Keratinocyte (primary cell): Measurements from ENCODE around the gene E2F1. TPM values are rescaled to one million over a fixed set of nuclear protein-coding genes. Genes with fewer than 3 reads are reported as not detected.

Experiments
- DNase-seq: peaks from one replicate; pipeline ENCODE4 v3.0.0-alpha.2; 2011; ENCODE audit warnings: low read depth, missing footprints, low spot score
- FAIRE-seq: peaks from 2 replicates; lab custom pipeline; 2011; peaks lifted over from hg19 to GRCh38; lab: Jason Lieb, UNC
- H2AFZ ChIP-seq: 2 replicates; pipeline ENCODE4 v1.6.0; 2012; ENCODE audit warnings: low read length, control low read depth, inconsistent platforms; ENCODE audit not compliant: control insufficient read depth
- H3K27ac ChIP-seq: 2 replicates; pipeline ENCODE4 v1.5.1; 2011; ENCODE audit warnings: low read length; ENCODE audit not compliant: control insufficient read depth, insufficient read depth
- H3K27me3 ChIP-seq: 3 replicates; pipeline ENCODE4 v1.6.0; 2011; ENCODE audit warnings: low read length; ENCODE audit not compliant: control insufficient read depth, insufficient read depth; ENCODE audit errors: extremely low read depth
- H3K36me3 ChIP-seq, 2 experiments: 2 replicates in 1 of 2; 3 replicates in 1 of 2; pipeline ENCODE4 v1.5.1; 2011; ENCODE audit warnings: low read length in 2 of 2, mild to moderate bottlenecking in 1 of 2; ENCODE audit not compliant: control insufficient read depth in 2 of 2, insufficient read depth in 2 of 2; ENCODE audit errors: extremely low read depth in 1 of 2
- H3K4me1 ChIP-seq: 3 replicates; pipeline ENCODE4 v1.5.1; 2011; ENCODE audit warnings: low read length; ENCODE audit not compliant: control insufficient read depth, insufficient read depth; ENCODE audit errors: extremely low read depth
- H3K4me2 ChIP-seq: 3 replicates; pipeline ENCODE4 v1.6.0; 2011; ENCODE audit warnings: low read depth, low read length; ENCODE audit not compliant: control insufficient read depth, insufficient read depth; ENCODE audit errors: extremely low read depth
- H3K4me3 ChIP-seq, 3 experiments: fragments of 200-600 bp in 1 of 3; sonication (generic) in 1 of 3; 2 replicates in 2 of 3; 3 replicates in 1 of 3; pipeline ENCODE4 v1.5.1; 2011 to 2016; ENCODE audit warnings: low read length in 3 of 3, mild to moderate bottlenecking in 3 of 3, control low read depth in 2 of 3, inconsistent platforms in 1 of 3, low read depth in 1 of 3, mixed read lengths in 1 of 3, mixed run types in 1 of 3, moderate library complexity in 1 of 3; ENCODE audit not compliant: control insufficient read depth in 2 of 3, insufficient read depth in 2 of 3; ENCODE audit errors: extremely low read depth in 1 of 3
- H3K79me2 ChIP-seq: 2 replicates; pipeline ENCODE4 v1.6.0; 2012; ENCODE audit warnings: low read length; ENCODE audit not compliant: control insufficient read depth, insufficient read depth
- H3K9ac ChIP-seq: 3 replicates; pipeline ENCODE4 v1.6.0; 2011; ENCODE audit warnings: low read length; ENCODE audit not compliant: control insufficient read depth, insufficient read depth; ENCODE audit errors: extremely low read depth
- H3K9me1 ChIP-seq: 3 replicates; pipeline ENCODE4 v1.6.0; 2011; ENCODE audit warnings: low read length; ENCODE audit not compliant: control insufficient read depth, insufficient read depth; ENCODE audit errors: extremely low read depth
- H3K9me3 ChIP-seq: 2 replicates; pipeline ENCODE4 v1.5.1; 2012; ENCODE audit warnings: low read depth, low read length; ENCODE audit not compliant: control insufficient read depth
- H4K20me1 ChIP-seq: 3 replicates; pipeline ENCODE4 v1.6.0; 2011; ENCODE audit warnings: low read length; ENCODE audit not compliant: control insufficient read depth, insufficient read depth; ENCODE audit errors: extremely low read depth
- EZH2 ChIP-seq: IDR thresholded peaks from one replicate; pipeline ENCODE4 v1.6.1; 2012; ENCODE audit warnings: inconsistent platforms, mild to moderate bottlenecking, low read length, moderate library complexity
- dilution Hi-C: fragments of 300-500 bp; cut with MboI; formaldehyde crosslinking; loops from one replicate; pipeline ENCODE4 v1.7.0; 2020; ENCODE audit warnings: low sequenced_read_pairs; ENCODE audit not compliant: extremely low pct_ligation_motif_present
- polyA plus RNA-seq, 5 experiments: library from polyadenylated mRNA; depleted of rRNA in 3 of 5; stranded (reverse) in 3 of 5; stranded (forward) in 1 of 5; unstranded in 1 of 5; fragments of >200 nt; gene quantifications; 1 replicate in 1 of 5; 2 replicates in 3 of 5; 3 replicates in 1 of 5; pipeline versions ENCODE4 v1.2.1 to v1.2.3, GENCODE V29; 2011 to 2012; ENCODE audit warnings: missing spikeins in 2 of 5, low read depth in 1 of 5, low replicate concordance in 1 of 5
- TF ChIP-seq, protein P1 (sequence below), 3 experiments: IDR thresholded peaks in 1 of 3; conservative IDR thresholded peaks in 1 of 3; optimal IDR thresholded peaks in 1 of 3; 2 replicates in 2 of 3; 3 replicates in 1 of 3; pipeline versions ENCODE3 to v1.5.1; 2011; ENCODE audit warnings: low read length in 3 of 3, mild to moderate bottlenecking in 3 of 3, moderate library complexity in 2 of 3, control low read depth in 1 of 3, inconsistent platforms in 1 of 3; ENCODE audit not compliant: insufficient read depth in 2 of 3; ENCODE audit errors: extremely low read depth in 1 of 3

E2F1 gene
- polyA plus RNA-seq, 1 donor (not counting 4 experiments of a cell fraction or from before 2014, with no cell fraction given), result 2.8 TPM

DNA sequence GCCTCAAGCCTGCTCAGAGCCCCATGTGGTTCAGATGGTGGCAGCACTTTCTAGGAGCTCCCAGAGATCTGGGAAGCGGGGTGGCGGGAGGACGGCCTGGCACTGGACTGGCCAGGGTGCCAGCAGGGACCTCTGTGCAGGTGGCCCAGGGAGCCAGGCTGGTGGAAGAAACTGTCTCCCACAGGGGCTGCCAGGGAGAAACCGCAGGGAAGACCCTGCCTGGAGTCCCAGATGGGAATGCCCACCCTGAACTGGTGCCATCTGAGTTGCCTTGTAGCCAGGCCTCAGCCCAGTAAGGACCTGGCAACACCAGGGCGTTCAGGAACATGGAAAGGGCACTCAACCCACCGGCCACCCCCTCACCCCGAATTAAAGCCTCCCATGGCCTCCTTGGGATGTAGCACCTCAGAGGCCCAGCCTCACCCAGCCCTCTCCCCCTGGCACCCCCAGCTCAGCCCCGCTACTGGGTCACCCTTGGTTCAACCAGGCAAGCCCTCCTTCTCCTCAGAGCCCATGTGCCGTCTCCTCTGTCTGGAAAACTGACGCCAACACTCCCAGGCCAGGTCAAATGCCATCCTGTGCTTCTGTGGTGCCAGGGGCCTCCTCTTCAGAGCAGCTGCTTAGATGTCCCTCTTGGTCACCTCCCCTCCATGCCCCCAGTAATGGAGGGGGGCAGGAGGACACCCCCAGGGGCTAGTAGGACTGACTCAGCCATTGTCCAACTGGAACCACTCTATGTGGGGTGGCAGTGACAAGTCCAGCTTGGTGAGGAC, 30.0 kb downstream of the E2F1 start:
- DNase-seq, result no peak
- dilution Hi-C loops, result no loop called here
- no peak for TF ChIP-seq EZH2
- TF ChIP-seq, protein P1, sequence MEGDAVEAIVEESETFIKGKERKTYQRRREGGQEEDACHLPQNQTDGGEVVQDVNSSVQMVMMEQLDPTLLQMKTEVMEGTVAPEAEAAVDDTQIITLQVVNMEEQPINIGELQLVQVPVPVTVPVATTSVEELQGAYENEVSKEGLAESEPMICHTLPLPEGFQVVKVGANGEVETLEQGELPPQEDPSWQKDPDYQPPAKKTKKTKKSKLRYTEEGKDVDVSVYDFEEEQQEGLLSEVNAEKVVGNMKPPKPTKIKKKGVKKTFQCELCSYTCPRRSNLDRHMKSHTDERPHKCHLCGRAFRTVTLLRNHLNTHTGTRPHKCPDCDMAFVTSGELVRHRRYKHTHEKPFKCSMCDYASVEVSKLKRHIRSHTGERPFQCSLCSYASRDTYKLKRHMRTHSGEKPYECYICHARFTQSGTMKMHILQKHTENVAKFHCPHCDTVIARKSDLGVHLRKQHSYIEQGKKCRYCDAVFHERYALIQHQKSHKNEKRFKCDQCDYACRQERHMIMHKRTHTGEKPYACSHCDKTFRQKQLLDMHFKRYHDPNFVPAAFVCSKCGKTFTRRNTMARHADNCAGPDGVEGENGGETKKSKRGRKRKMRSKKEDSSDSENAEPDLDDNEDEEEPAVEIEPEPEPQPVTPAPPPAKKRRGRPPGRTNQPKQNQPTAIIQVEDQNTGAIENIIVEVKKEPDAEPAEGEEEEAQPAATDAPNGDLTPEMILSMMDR (optimal IDR thresholded peaks at IDR 0.05 in 1 of 3, IDR thresholded peaks at IDR 0.05 in 1 of 3, conservative IDR thresholded peaks at IDR 0.05 in 1 of 3; ENCODE audit: extremely low read depth in 1 of 3, insufficient read depth in 2 of 3, low read length in 3 of 3), result no peak
- Histone ChIP-seq H3K36me3 (no peaks in the 10 kb centered on the region), H3K9ac (no peak overlapping the region), H3K9me1 (no peaks in the 10 kb centered on the region), H3K79me2 (no peaks in the 10 kb centered on the region), H3K4me2 (no peak overlapping the region), H3K27me3 (no peaks in the 10 kb centered on the region), H4K20me1 (no peaks in the 10 kb centered on the region), H3K9me3 (no peaks in the 10 kb centered on the region), H3K4me1 (peaks cover 9% of the 10 kb centered on the region), H3K27ac (no peak overlapping the region), H2AFZ (no peak overlapping the region), H3K4me3 (no peak overlapping the region)
- no peak for FAIRE-seq

DNA sequence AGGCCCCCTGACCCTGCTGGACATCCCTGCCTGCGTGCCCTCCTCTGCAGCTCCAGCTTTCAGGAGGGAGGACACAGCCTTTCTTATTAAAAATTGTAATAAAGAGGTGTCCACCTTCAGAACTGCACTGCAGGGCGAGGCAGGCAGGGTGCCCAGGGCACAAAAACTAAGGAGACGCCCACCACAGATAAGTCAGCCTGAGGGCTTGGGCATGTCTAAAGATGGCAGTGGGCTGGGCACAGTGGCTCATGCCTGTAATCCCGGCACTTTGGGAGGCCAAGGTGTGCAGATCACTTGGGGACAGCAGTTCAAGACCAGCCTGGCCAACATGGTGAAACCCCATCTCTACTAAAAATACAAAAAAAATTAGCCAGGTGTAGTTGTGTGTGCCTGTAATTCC, 31.0 kb downstream of the E2F1 start:
- TF ChIP-seq, protein P1 (optimal IDR thresholded peaks at IDR 0.05 in 1 of 3, IDR thresholded peaks at IDR 0.05 in 1 of 3, conservative IDR thresholded peaks at IDR 0.05 in 1 of 3; ENCODE audit: extremely low read depth in 1 of 3, insufficient read depth in 2 of 3, low read length in 3 of 3), result no peak
- TF ChIP-seq EZH2, result no peak
- Histone ChIP-seq H3K36me3 (no peaks in the 10 kb centered on the region), H3K4me3 (no peak overlapping the region), H3K27me3 (no peaks in the 10 kb centered on the region), H3K9ac (no peak overlapping the region), H3K9me1 (no peaks in the 10 kb centered on the region), H4K20me1 (no peaks in the 10 kb centered on the region), H2AFZ (no peak overlapping the region), H3K4me1 (peaks cover 16% of the 10 kb centered on the region), H3K79me2 (no peaks in the 10 kb centered on the region), H3K9me3 (no peaks in the 10 kb centered on the region), H3K27ac (no peak overlapping the region), H3K4me2 (no peak overlapping the region)
- dilution Hi-C loops, result no loop called here
- no peak for DNase-seq
- no peak for FAIRE-seq
